Medulla oblongata (tissue), 1 donor: ENCODE data around the gene CCT8L2.
"Not testable (repeated sequence)": the region's sequence is repeated elsewhere in the genome, so short reads cannot be mapped to it uniquely, and the experiment has no call there.

Source experiments
- DNase-seq: peaks from one replicate; pipeline ENCODE4 v3.0.0-alpha.2; 2015; ENCODE audit errors: extremely low spot score

Gene CCT8L2

DNA sequence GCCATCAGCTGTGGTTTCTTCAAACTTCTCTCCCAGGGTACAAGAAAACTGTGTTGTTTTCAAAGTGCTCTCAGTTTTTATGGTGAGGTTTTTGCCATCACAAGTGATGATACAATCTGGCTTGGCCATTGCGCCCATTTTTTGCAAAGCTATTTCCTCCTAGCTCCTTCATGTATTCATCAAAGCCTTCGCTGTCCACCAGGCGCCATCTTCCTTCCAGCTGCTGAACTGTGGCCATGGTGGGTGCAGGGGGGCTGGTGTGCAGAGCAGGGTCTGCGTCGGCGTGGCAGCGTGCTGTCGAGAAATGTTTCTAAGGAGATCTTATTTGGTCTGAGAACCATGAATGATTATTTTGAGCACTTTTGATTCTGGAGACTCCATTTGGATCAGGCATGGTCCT lies 2.6 kb upstream of the CCT8L2 start:
- DNase-seq = not testable (repeated sequence)

- no peak for DNase-seq
Measured at GRCh38 chr22:16594026-16594425, 1.4 kb upstream of the CCT8L2 start.

- not testable (repeated sequence) for DNase-seq
Measured at GRCh38 chr22:16592231-16592630, 379 bp downstream of the CCT8L2 start.

- not testable (repeated sequence) for DNase-seq
Measured at GRCh38 chr22:16591136-16591535, 1.5 kb downstream of the CCT8L2 start.

- DNase-seq = no peak
Measured at GRCh38 chr22:16586991-16587390, 5.6 kb downstream of the CCT8L2 start.

- DNase-seq = no peak
Measured at GRCh38 chr22:16586170-16586569, 6.4 kb downstream of the CCT8L2 start.

DNA sequence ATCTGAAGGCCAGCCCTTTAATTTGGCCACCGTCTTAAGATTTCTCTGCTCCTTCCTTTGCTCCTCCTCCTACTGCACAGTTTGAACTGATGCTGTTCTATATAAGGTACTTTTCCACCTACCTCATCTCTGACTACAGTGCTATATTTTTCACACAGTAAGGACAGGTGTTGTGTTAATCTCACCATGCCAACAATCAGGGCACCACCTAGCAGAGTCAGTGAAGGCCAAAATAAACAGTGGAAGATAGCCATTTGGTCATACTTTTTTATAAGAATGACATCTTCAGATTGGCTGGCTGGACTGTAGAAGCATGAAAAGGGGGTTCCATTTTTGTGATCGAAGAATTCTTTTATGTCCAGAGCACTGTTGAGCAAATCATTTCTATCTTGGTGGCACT lies 11.7 kb downstream of the CCT8L2 start:
- DNase-seq = not testable (repeated sequence)

DNA sequence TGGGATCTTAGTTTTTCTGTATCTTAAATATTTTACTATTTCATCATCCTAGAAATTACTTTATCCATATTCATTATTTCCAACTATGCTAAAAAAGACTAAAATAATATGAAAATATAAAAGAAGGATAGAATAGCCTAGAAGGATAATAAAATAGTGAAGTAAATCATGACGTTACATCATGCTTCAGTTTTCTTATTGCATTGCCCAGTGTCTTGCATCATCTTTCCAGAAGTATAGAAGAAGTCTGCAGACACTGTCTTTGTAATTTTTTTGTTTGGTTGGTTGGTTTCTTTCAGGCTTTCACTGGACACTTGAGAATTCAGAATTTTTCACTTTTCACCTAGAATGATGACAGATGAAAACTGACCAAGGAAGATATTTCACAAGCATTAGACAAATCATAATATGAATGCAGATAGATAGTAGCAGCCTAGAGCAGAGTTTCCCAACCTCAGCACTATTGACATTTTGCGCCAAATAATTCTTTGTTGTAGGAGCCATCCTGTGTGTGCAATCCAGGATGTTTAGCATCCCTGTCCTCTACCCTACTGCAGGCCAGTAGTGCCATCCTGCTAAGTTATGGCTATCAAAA lies 23.3 kb downstream of the CCT8L2 start:
- not testable (repeated sequence) for DNase-seq

DNA sequence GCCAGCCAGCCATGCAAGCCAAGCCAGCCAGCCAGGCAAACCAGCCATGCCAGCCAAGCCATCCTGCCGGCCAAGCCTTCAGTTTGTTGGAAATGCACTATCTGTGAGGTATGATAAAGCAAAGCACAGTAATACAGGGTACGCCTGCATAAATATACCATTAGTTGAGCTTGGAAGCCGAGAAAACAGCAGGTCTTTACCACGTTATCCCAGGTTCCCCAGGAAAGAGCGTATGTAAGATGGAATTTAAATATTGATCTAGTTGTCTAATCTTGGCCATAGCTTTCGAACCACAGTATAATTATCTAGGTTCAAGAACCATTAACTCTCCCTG lies 24.2 kb downstream of the CCT8L2 start:
- DNase-seq = no peak

GRCh38 chr22:16567617-16568424 lies 24.8 kb downstream of the CCT8L2 start:
- not testable (repeated sequence) for DNase-seq

GRCh38 chr22:16566421-16567151 lies 26.0 kb downstream of the CCT8L2 start:
- not testable (repeated sequence) for DNase-seq

- not testable (repeated sequence) for DNase-seq
Measured at GRCh38 chr22:16565585-16566420, 26.8 kb downstream of the CCT8L2 start.

DNA sequence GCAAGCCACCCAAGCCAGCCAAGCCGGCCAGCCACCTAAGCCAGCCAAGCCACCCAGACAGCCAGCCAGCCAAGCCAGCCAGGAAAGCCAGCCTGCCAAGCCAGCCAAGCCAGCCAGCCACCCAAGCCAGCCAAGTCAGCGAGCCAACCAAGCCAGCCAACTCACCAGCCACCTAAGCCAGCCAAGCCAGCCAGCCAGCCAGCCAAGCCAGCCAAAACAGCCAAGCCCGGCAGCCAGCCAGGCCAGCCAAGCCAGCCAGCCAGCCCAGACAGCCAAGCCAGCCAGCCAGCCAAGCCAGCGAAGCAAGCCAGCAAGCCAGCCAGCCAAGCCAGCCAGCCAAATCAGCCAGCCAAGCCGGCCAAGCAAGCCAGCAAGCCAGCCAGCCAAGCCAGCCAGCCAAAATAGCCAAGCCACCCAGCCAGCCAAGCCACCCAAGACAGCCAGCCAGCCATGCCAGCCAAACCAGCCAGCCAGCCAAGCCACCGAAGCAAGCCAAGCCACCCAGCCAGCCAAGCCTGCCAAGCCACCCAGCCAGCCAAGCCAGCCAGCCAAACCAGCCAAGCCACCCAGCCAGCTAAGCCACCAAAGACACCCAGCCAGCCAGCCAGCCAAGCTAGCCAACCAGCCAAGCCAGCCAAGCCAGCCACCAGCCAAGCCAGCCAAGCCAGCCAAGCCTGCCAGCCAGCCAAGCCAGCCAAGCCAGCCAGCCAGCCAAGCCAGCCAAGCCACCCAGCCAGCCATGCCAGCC lies 27.6 kb downstream of the CCT8L2 start:
- DNase-seq = not testable (repeated sequence)

DNA sequence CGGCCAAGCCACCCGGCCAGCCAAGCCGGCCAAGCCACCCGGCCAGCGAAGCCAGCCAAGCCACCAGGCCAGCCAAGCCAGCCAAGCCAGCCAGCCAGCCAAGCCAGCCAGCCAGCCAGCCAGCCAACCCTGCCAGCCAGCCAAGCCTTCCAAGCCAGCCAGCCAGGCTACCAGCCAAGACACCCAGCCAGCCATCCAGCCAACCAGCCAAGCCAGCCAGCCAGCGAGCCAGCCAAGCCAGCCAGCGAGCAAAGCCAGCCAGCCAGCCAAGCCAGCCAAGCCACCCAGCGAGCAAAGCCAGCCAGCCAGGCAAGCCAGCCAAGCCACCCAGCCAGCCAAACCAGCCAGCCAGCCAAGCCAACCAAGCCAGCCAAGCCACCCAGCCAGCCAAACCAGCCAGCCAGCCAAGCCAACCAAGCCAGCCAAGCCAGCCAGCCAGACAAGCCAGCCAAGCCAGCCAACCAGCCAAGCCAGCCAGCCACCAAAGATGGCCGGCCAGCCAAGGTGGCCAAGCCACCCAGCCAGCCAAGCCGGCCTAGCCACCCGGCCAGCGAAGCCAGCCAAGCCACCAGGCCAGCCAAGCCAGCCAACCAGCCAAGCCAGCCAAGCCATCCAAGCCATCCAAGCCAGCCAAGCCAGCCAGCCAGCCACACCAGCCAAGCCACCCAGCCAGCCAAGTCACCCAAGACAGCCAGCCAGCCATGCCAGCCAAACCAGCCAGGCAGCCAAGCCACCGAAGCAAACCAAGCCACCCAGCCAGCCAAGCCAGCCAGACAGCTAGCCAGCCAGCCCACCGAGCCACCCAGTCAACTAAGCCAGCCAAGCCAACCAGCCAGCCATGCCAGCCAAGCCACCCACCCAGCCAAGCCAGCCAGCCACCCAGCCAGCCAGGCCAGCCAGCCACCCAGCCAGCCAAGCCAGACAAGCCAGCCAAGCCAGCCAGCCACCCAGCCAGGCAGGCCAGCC lies 28.8 kb downstream of the CCT8L2 start:
- DNase-seq = no peak

DNA sequence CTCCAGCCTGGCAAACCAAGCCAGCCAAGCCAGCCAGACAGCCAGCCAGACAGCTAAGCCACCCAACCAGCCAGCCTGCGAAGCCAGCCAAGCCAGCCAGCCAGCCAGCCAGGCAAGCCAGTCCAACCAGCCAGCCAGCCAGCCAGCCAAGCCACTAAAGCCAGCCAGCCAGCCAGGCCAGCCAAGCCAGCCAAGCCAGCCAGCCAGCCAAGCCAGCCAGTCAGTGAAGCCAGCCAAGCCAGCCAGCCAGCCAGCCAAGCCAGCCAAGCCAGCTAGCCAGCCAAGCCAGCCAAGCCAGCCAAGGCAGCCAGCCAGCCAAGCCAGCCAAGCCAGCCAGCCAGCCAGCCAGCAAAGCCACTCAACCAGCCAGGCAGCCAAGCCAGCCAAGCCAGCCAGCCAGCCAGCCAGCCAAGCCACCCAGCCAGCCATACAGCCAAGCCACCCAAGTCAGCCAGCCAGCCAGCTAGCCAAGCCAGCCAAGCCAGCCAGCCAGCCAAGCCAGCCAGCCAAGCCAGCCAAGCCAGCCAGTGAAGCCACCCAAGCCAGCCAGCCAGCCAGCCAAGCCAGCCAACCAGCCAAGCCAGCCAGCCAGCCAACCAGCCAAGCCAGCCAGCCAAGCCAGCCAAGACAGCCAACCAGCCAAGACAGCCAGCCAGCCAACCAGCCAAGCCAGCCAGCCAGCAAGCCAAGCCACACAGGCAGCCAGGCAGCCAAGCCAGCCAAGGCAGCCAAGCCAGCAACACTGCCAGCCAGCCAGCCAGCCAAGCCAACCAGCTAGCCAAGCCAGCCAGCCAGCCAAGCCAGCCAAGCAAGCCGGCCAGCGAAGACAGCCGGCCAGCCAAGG lies 29.7 kb downstream of the CCT8L2 start:
- no peak for DNase-seq

GRCh38 chr22:16561093-16561658 lies 31.4 kb downstream of the CCT8L2 start:
- DNase-seq = not testable (repeated sequence)

- not testable (repeated sequence) for DNase-seq
Measured at GRCh38 chr22:16560651-16561050, 32.0 kb downstream of the CCT8L2 start.

DNA sequence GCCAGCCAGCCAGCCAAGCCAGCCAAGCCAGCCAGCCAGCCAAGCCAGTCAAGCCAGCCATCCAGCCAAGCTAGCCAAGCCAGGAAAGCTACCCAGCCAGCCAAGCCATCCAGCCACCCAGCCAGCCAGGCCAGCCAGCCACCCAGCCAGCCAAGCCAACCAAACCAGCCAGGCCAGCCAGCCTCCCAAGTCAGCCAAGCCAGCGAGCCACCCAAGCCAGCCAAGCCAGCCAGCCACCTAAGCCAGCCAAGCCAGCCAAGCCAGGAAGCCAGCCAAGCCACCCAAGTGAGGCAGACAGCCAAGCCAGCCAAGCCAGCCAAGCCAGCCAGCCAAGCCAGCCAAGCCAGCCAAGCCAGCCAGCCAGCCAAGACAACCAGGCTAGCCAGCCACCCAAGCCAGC lies 32.6 kb downstream of the CCT8L2 start:
- DNase-seq = not testable (repeated sequence)
